Measurements from ENCODE around the gene LRRIQ3.
"Not testable (repeated sequence)": the region's sequence is repeated elsewhere in the genome, so short reads cannot be mapped to it uniquely, and the experiment has no call there.

Gene LRRIQ3

DNA sequence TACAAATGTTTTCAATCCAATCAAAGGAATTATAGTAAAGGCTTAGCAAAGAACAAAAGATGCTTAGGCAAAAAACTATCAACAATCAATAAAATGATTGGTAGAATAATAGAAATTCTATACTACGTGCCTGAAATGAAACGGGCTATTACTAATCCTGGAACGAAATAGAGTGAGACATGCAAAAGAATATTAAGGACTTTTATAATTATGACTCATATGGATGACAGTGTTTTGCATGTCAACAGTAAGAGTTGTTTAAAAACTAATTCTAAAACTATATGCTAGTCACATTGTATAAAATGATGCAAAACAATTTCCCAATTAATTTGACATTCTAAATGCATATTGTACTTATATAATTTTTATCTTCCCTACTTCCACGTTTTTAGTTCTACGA lies 35.6 kb downstream of the LRRIQ3 start:
- Mint-ChIP-seq H3K4me1 (no peaks in the 10 kb centered on the region), H3K27ac (no peak overlapping the region), H3K36me3 (ENCODE audit: low read depth) (no peaks in the 10 kb centered on the region), H3K4me3 (no peak overlapping the region), H3K27me3 (ENCODE audit: low read depth) (no peaks in the 10 kb centered on the region), H3K9me3 (no peaks in the 10 kb centered on the region)
- TF ChIP-seq, protein P1, sequence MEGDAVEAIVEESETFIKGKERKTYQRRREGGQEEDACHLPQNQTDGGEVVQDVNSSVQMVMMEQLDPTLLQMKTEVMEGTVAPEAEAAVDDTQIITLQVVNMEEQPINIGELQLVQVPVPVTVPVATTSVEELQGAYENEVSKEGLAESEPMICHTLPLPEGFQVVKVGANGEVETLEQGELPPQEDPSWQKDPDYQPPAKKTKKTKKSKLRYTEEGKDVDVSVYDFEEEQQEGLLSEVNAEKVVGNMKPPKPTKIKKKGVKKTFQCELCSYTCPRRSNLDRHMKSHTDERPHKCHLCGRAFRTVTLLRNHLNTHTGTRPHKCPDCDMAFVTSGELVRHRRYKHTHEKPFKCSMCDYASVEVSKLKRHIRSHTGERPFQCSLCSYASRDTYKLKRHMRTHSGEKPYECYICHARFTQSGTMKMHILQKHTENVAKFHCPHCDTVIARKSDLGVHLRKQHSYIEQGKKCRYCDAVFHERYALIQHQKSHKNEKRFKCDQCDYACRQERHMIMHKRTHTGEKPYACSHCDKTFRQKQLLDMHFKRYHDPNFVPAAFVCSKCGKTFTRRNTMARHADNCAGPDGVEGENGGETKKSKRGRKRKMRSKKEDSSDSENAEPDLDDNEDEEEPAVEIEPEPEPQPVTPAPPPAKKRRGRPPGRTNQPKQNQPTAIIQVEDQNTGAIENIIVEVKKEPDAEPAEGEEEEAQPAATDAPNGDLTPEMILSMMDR (IDR thresholded peaks at IDR 0.05; ENCODE audit: unreplicated experiment in 3 of 3): no peak

DNA sequence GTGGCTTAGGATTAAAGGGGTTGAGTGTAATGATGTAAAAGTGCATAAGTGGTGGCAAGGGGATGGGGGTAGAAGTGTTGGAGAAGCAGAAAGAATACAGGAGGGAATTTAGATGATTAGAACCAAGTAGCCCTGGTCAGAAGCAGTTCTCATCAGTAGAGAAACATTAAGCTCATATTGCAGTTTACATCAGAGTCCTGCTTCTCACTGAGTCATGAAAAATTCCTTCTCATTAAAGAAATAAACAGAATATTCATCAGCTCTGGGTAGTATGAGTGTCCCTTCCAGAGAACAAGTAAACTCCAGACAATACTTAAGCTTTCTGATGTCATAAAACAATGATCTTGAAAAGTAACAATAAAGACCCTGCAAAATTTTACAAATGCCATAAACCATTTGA lies 36.5 kb downstream of the LRRIQ3 start:
- TF ChIP-seq, protein P1 (IDR thresholded peaks at IDR 0.05; ENCODE audit: unreplicated experiment in 3 of 3): no peak
- no peaks in the 10 kb centered on the region for H3K27me3 Mint-ChIP-seq (ENCODE audit: low read depth)

DNA sequence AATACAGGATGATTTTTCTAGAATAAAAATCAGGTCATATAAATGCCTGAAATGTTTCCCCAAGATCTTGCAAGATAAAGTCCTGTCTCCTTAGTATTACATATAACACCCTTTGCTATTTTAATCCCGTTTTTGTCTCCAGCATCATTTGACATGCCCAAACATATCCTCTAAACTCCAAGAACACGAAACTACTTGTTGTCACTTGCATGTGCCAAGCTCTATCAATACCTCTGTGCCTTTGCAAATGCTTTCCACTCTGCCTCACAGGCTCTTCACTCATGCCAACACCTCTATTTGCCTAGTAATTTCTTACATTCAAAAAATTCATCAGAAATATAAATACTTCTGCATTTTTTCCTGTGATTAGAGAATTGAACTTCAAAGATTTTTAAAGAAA lies 37.9 kb downstream of the LRRIQ3 start:
- H3K4me3 Mint-ChIP-seq: no peak overlapping the region
- no peak overlapping the region for H3K27ac Mint-ChIP-seq
- H3K4me1 Mint-ChIP-seq: no peaks in the 10 kb centered on the region
- H3K9me3 Mint-ChIP-seq: no peaks in the 10 kb centered on the region
- TF ChIP-seq, protein P1 (IDR thresholded peaks at IDR 0.05; ENCODE audit: unreplicated experiment in 3 of 3): no peak
- no peaks in the 10 kb centered on the region for H3K36me3 Mint-ChIP-seq (ENCODE audit: low read depth)
- H3K27me3 Mint-ChIP-seq (ENCODE audit: low read depth): no peaks in the 10 kb centered on the region

More for the DNA sequence above, 36.5 kb downstream of the LRRIQ3 start:
- H3K36me3 Mint-ChIP-seq (ENCODE audit: low read depth): no peaks in the 10 kb centered on the region
- H3K4me1 Mint-ChIP-seq: no peaks in the 10 kb centered on the region
- H3K27ac Mint-ChIP-seq: no peak overlapping the region
- H3K4me3 Mint-ChIP-seq: no peak overlapping the region
- H3K9me3 Mint-ChIP-seq: no peaks in the 10 kb centered on the region

DNA sequence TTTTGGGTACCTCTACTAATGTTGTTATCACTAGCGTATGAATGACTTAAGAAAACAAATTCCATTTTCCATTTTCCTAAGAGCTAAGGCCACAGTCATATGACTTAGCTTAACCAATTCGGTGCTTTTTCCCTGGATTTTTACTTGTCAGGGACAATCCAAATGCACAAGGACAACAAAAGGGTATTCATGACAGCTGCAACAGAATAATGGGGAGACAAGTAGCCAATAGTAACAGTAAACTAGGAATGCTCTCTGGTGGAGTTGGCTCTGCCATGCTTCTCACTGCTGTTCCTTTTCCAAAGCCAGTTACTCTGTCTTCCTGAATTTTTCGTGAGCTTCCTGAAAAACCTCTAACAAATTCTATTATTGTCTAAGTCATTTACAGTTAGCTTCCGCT lies 52.9 kb downstream of the LRRIQ3 start:
- TF ChIP-seq, protein P1 (IDR thresholded peaks at IDR 0.05; ENCODE audit: unreplicated experiment in 3 of 3): no peak
- Mint-ChIP-seq H3K4me3 (no peak overlapping the region), H3K27me3 (ENCODE audit: low read depth) (no peaks in the 10 kb centered on the region), H3K27ac (no peak overlapping the region), H3K36me3 (ENCODE audit: low read depth) (no peaks in the 10 kb centered on the region), H3K9me3 (no peaks in the 10 kb centered on the region), H3K4me1 (no peaks in the 10 kb centered on the region)

DNA sequence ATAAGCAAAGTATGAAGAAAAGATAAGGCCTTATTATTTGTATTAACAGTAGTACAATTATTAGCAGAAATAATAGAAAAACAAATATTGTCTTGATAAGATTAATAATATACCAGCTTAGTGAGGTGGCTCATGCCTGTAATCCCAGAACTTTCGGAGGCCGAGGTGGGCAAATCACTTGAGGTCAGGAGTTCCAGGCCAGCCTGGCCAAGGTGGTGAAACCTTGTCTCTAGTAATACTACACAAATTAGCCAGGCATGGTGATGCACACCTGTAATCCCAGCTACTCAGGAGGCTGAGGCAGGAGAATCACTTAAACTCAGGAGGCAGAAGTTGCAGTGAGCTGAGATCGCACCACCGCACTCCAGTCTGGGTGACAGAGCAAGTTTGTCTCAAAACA lies 80.6 kb downstream of the LRRIQ3 start:
- not testable (repeated sequence) for H3K36me3 Mint-ChIP-seq (ENCODE audit: low read depth); H3K27me3 Mint-ChIP-seq (ENCODE audit: low read depth); H3K4me3 Mint-ChIP-seq; H3K4me1 Mint-ChIP-seq; H3K9me3 Mint-ChIP-seq; H3K27ac Mint-ChIP-seq

DNA sequence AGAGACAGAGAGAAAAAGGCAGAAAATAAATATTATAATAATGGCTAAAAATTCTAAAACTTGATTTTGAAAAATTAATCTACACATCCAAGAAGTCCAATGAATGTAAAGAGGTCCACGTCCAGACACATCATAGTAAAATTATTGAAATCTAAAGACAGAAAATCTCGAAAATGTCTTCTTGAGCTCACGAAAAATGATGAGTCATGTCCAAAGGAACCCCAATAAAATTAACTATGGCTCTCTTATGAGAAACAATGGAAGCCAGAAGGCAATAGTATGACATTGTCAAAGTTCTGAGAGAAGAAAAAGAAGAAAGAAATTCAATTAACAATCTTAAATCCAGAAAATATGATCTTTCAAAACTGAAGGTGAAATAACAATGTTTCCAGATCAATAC lies 84.6 kb downstream of the LRRIQ3 start:
- Mint-ChIP-seq H3K4me1 (no peaks in the 10 kb centered on the region), H3K27ac (no peak overlapping the region), H3K9me3 (no peaks in the 10 kb centered on the region), H3K4me3 (no peak overlapping the region), H3K36me3 (ENCODE audit: low read depth) (no peaks in the 10 kb centered on the region), H3K27me3 (ENCODE audit: low read depth) (no peaks in the 10 kb centered on the region)
- TF ChIP-seq, protein P1 (IDR thresholded peaks at IDR 0.05; ENCODE audit: unreplicated experiment in 3 of 3): no peak
